ENCODE data around the gene SERAC1.

DNA sequence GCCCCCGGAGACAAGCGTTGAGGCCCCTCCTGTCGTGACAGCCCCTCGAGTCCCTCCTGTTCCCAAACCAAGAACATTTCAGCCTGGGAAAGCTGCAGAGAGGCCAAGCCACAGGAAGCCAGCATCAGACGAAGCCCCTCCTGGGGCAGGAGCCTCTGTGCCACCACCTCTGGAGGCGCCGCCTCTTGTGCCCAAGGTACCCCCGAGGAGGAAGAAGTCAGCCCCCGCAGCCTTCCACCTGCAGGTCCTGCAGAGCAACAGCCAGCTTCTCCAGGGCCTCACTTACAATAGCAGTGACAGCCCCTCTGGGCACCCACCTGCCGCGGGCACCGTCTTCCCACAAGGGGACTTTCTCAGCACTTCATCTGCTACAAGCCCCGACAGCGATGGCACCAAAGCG lies 72.4 kb downstream of the SERAC1 start:
- TF ChIP-seq ZFP36 (IDR thresholded peaks at IDR 0.05; ENCODE audit: borderline replicate concordance, partially characterized antibody) (no peak), CHD2 (IDR thresholded peaks at IDR 0.05; ENCODE audit: low read length, partially characterized antibody) (no peak), CBX8 (IDR thresholded peaks at IDR 0.05) (no peak)
- TF ChIP-seq, protein P1, sequence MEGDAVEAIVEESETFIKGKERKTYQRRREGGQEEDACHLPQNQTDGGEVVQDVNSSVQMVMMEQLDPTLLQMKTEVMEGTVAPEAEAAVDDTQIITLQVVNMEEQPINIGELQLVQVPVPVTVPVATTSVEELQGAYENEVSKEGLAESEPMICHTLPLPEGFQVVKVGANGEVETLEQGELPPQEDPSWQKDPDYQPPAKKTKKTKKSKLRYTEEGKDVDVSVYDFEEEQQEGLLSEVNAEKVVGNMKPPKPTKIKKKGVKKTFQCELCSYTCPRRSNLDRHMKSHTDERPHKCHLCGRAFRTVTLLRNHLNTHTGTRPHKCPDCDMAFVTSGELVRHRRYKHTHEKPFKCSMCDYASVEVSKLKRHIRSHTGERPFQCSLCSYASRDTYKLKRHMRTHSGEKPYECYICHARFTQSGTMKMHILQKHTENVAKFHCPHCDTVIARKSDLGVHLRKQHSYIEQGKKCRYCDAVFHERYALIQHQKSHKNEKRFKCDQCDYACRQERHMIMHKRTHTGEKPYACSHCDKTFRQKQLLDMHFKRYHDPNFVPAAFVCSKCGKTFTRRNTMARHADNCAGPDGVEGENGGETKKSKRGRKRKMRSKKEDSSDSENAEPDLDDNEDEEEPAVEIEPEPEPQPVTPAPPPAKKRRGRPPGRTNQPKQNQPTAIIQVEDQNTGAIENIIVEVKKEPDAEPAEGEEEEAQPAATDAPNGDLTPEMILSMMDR (IDR thresholded peaks at IDR 0.05): no peak
- TF ChIP-seq, protein P2, sequence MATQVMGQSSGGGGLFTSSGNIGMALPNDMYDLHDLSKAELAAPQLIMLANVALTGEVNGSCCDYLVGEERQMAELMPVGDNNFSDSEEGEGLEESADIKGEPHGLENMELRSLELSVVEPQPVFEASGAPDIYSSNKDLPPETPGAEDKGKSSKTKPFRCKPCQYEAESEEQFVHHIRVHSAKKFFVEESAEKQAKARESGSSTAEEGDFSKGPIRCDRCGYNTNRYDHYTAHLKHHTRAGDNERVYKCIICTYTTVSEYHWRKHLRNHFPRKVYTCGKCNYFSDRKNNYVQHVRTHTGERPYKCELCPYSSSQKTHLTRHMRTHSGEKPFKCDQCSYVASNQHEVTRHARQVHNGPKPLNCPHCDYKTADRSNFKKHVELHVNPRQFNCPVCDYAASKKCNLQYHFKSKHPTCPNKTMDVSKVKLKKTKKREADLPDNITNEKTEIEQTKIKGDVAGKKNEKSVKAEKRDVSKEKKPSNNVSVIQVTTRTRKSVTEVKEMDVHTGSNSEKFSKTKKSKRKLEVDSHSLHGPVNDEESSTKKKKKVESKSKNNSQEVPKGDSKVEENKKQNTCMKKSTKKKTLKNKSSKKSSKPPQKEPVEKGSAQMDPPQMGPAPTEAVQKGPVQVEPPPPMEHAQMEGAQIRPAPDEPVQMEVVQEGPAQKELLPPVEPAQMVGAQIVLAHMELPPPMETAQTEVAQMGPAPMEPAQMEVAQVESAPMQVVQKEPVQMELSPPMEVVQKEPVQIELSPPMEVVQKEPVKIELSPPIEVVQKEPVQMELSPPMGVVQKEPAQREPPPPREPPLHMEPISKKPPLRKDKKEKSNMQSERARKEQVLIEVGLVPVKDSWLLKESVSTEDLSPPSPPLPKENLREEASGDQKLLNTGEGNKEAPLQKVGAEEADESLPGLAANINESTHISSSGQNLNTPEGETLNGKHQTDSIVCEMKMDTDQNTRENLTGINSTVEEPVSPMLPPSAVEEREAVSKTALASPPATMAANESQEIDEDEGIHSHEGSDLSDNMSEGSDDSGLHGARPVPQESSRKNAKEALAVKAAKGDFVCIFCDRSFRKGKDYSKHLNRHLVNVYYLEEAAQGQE (IDR thresholded peaks at IDR 0.05): no peak
- TF ChIP-seq, protein P3, sequence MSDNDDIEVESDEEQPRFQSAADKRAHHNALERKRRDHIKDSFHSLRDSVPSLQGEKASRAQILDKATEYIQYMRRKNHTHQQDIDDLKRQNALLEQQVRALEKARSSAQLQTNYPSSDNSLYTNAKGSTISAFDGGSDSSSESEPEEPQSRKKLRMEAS (IDR thresholded peaks at IDR 0.05): no peak

Data from A549 (cell line).